MM.1S (cell line): ENCODE data around the gene ITFG1.

Source experiments
- CTCF ChIP-seq: fragments of 300-600 bp; sonication (generic); IDR thresholded peaks from 2 replicates; pipeline ENCODE4 v1.5.1; 2016; ENCODE audit warnings: antibody characterized with exemption, low read length, mixed read lengths
- EZH2 ChIP-seq: fragments of 300-600 bp; sonication (generic); optimal IDR thresholded peaks from 2 replicates; pipeline ENCODE3; 2017; ENCODE audit warnings: low read depth, mild to moderate bottlenecking, antibody characterized with exemption, low read length, mixed read lengths
- EZH2phosphoT487 ChIP-seq: fragments of 300-600 bp; sonication (generic); IDR thresholded peaks from 2 replicates; pipeline ENCODE4 v1.6.1; 2018; ENCODE audit warnings: antibody characterized with exemption, low read length

DNA sequence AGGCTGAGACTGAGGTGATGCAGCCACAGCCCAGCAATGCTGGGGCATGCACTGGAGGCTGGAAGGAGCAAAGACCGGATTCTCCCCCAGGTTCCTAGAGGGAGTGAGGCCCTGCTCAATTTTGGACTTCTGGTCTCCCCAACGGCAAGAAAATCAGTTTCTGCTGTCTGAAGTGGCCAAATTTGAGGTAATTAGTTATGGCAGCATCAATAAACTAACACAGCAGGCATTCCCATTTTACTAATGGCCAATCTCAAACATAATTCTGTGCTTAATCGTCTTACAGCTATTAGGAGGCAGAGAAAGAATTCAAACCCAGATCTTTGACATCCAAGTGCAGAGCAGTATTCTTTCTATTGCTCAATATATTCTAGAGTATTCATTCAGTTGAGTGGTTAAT is 333.3 kb downstream of the ITFG1 start:
- no peak for TF ChIP-seq EZH2phosphoT487
- TF ChIP-seq CTCF, result no peak
- no peak for TF ChIP-seq EZH2
